Osteoblast (primary cell): ENCODE results near the gene RBFOX2. TPM values are rescaled to one million over a fixed set of nuclear protein-coding genes. Genes with fewer than 3 reads are reported as not detected.

Source experiments
- DNase-seq: peaks from one replicate; pipeline ENCODE4 v3.0.0; 2011; ENCODE audit warnings: low spot score, mixed read lengths; ENCODE audit not compliant: insufficient read length; ENCODE audit errors: missing footprints
- H2AFZ ChIP-seq: 2 replicates; pipeline ENCODE4 v1.6.0; 2011; ENCODE audit warnings: mild to moderate bottlenecking, low read length
- H3K27ac ChIP-seq: 2 replicates; pipeline ENCODE4 v1.5.1; 2011; ENCODE audit warnings: mild to moderate bottlenecking, low read depth, low read length, moderate library complexity
- H3K27me3 ChIP-seq: 2 replicates; pipeline ENCODE4 v1.6.0; 2012; ENCODE audit warnings: mild to moderate bottlenecking, control low read depth, inconsistent platforms, low read length, moderate library complexity; ENCODE audit not compliant: insufficient read depth
- H3K36me3 ChIP-seq: 2 replicates; pipeline ENCODE4 v1.5.1; 2011; ENCODE audit warnings: mild to moderate bottlenecking, low read length, control low read depth, moderate library complexity; ENCODE audit not compliant: insufficient read depth
- H3K4me1 ChIP-seq: 2 replicates; pipeline ENCODE4 v1.5.1; 2011; ENCODE audit warnings: mild to moderate bottlenecking, low read length, control low read depth, moderate library complexity; ENCODE audit not compliant: insufficient read depth
- H3K4me2 ChIP-seq: 2 replicates; pipeline ENCODE4 v1.6.0; 2011; ENCODE audit warnings: mild to moderate bottlenecking, low read length; ENCODE audit not compliant: insufficient read depth
- H3K4me3 ChIP-seq: fragments of 200-600 bp; sonication (generic); 3 replicates; pipeline ENCODE4 v1.5.1; 2012; ENCODE audit warnings: mild to moderate bottlenecking, low read length, inconsistent platforms; ENCODE audit not compliant: insufficient read depth
- H3K79me2 ChIP-seq: 2 replicates; pipeline ENCODE4 v1.6.0; 2012; ENCODE audit warnings: mild to moderate bottlenecking, low read length, control low read depth, inconsistent platforms; ENCODE audit not compliant: insufficient read depth
- H3K9me3 ChIP-seq: 2 replicates; pipeline ENCODE4 v1.5.1; 2011; ENCODE audit warnings: low read depth, low read length, control low read depth
- H4K20me1 ChIP-seq: 2 replicates; pipeline ENCODE4 v1.6.0; 2012; ENCODE audit warnings: mild to moderate bottlenecking, low read length, control low read depth; ENCODE audit not compliant: insufficient read depth
- total RNA-seq: library from RNA; depleted of rRNA; stranded (reverse); fragments of >200 nt; gene quantifications from 2 replicates; pipeline ENCODE4 v1.2.3, GENCODE V29; 2012
- TF ChIP-seq, protein P1 (sequence below): IDR thresholded peaks from 2 replicates; pipeline ENCODE4 v1.5.1; 2011; ENCODE audit warnings: mild to moderate bottlenecking, low read depth, low read length, moderate library complexity; ENCODE audit errors: extremely low read depth

The RBFOX2 gene
- total RNA-seq, 1 donor, result 171 TPM

GRCh38 chr22:35986088-35986487 is 42.5 kb downstream of the RBFOX2 start:
- peak; percentile 82 for DNase-seq
- H3K4me2 ChIP-seq, result no peak overlapping the region
- H3K79me2 ChIP-seq, result peaks cover 89% of the 10 kb centered on the region

GRCh38 chr22:35985371-35985770 is 43.3 kb downstream of the RBFOX2 start:
- H3K79me2 ChIP-seq, result peaks cover 92% of the 10 kb centered on the region
- peaks cover 19% of the 10 kb centered on the region for H4K20me1 ChIP-seq
- TF ChIP-seq, protein P1, sequence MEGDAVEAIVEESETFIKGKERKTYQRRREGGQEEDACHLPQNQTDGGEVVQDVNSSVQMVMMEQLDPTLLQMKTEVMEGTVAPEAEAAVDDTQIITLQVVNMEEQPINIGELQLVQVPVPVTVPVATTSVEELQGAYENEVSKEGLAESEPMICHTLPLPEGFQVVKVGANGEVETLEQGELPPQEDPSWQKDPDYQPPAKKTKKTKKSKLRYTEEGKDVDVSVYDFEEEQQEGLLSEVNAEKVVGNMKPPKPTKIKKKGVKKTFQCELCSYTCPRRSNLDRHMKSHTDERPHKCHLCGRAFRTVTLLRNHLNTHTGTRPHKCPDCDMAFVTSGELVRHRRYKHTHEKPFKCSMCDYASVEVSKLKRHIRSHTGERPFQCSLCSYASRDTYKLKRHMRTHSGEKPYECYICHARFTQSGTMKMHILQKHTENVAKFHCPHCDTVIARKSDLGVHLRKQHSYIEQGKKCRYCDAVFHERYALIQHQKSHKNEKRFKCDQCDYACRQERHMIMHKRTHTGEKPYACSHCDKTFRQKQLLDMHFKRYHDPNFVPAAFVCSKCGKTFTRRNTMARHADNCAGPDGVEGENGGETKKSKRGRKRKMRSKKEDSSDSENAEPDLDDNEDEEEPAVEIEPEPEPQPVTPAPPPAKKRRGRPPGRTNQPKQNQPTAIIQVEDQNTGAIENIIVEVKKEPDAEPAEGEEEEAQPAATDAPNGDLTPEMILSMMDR, result no peak

More at GRCh38 chr22:35986088-35986487, 42.5 kb downstream of the RBFOX2 start:
- no peaks in the 10 kb centered on the region for H3K27me3 ChIP-seq
- peaks cover 24% of the 10 kb centered on the region for H3K4me1 ChIP-seq
- no peak overlapping the region for H2AFZ ChIP-seq
- H3K4me3 ChIP-seq, result no peak overlapping the region
- H3K36me3 ChIP-seq, result no peaks in the 10 kb centered on the region
- H3K27ac ChIP-seq, result no peak overlapping the region
- H4K20me1 ChIP-seq, result peaks cover 19% of the 10 kb centered on the region
- H3K9me3 ChIP-seq, result no peaks in the 10 kb centered on the region
- TF ChIP-seq, protein P1, result no peak

DNA sequence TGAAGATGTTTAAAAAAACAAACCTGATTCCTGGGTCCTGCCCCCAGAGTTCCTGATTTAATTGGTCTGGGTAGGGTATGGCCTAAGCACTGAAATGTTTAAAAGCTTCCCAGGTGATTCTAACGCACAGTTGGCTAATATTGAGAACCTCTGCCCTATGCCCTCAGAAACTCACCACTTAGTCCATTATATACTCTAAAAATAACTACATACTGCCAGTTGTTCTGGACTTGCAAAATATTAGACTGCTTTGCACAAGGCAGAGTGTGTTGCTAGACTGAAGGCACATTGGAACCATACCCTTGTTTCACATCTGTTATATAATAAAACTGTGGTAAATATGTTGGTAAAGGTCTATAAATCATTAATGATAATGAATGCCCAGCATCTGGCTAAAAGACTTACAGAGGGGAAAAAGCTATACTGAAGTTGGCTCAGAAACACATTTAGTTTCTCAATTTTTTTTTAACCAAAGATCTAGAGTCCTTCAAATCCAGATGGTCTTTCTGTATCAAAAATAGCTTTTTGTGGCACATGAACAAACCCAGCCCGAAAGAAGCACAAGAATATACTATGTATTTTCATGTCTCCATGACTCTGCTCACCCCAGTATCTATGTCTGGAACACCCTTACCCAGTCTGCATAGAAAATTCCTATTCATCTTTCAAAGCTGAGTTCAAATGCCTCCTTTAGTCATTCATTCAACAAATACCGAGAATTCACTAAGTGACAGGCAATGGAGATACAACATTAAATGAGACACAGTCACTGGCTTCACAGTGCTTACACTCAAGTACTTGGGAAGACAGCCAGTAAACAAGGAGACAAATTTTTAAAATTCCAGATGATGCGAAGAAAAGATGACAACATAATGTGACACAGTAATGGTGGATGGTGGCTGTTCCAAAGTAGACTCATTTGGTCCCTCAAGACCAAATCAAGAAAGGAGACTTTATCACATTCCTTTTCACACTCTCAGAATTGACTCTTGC is 44.1 kb downstream of the RBFOX2 start:
- Histone ChIP-seq H3K4me3 (no peak overlapping the region), H3K4me1 (peaks cover 24% of the 10 kb centered on the region), H3K79me2 (peaks cover 92% of the 10 kb centered on the region), H2AFZ (no peak overlapping the region), H3K9me3 (no peaks in the 10 kb centered on the region), H3K27ac (no peak overlapping the region), H3K36me3 (no peaks in the 10 kb centered on the region), H3K27me3 (no peaks in the 10 kb centered on the region), H4K20me1 (peaks cover 19% of the 10 kb centered on the region), H3K4me2 (no peak overlapping the region)
- TF ChIP-seq, protein P1, result no peak
- DNase-seq, result no peak

More at GRCh38 chr22:35985371-35985770, 43.3 kb downstream of the RBFOX2 start:
- no peak for DNase-seq
- no peaks in the 10 kb centered on the region for H3K9me3 ChIP-seq
- H2AFZ ChIP-seq, result no peak overlapping the region
- peaks cover 24% of the 10 kb centered on the region for H3K4me1 ChIP-seq
- H3K36me3 ChIP-seq, result no peaks in the 10 kb centered on the region
- no peak overlapping the region for H3K4me2 ChIP-seq
- no peaks in the 10 kb centered on the region for H3K27me3 ChIP-seq
- H3K27ac ChIP-seq, result no peak overlapping the region
- no peak overlapping the region for H3K4me3 ChIP-seq

DNA sequence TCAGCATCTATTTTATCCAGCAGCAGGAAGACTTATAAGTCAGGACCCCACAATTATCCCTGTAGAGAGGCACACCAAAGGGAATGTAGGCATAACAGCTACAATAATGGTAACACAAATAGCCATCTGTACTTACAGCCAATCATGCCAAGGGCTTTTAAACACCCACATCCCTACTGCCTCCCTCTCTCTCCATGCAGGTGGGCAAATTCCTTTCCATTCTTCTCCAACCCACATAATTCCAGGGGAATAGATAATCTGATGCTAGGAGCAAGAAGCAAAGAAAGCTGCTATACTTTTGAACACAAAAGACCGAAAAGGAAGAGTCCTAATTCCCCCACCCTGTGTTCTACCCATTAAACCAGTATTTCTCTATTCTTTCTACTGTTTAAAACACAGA is 46.7 kb downstream of the RBFOX2 start:
- Histone ChIP-seq H3K79me2 (peaks cover 92% of the 10 kb centered on the region), H3K27ac (no peak overlapping the region), H3K27me3 (no peaks in the 10 kb centered on the region), H4K20me1 (peaks cover 12% of the 10 kb centered on the region), H3K9me3 (no peaks in the 10 kb centered on the region), H3K4me3 (no peak overlapping the region), H3K4me1 (peaks cover 23% of the 10 kb centered on the region), H3K36me3 (no peaks in the 10 kb centered on the region), H2AFZ (no peak overlapping the region), H3K4me2 (no peak overlapping the region)
- TF ChIP-seq, protein P1, result no peak
- DNase-seq, result no peak
